ENCODE data around the gene RTTN. TPM values are rescaled to one million over a fixed set of nuclear protein-coding genes. Genes with fewer than 3 reads are reported as not detected.

RTTN gene
- total and polyA plus RNA-seq, 9 of the 15 experiments (the other 6 are each of a cell fraction or from before 2014, with no cell fraction given), result 3.1 to 18.3 (median 10.6) TPM

DNA sequence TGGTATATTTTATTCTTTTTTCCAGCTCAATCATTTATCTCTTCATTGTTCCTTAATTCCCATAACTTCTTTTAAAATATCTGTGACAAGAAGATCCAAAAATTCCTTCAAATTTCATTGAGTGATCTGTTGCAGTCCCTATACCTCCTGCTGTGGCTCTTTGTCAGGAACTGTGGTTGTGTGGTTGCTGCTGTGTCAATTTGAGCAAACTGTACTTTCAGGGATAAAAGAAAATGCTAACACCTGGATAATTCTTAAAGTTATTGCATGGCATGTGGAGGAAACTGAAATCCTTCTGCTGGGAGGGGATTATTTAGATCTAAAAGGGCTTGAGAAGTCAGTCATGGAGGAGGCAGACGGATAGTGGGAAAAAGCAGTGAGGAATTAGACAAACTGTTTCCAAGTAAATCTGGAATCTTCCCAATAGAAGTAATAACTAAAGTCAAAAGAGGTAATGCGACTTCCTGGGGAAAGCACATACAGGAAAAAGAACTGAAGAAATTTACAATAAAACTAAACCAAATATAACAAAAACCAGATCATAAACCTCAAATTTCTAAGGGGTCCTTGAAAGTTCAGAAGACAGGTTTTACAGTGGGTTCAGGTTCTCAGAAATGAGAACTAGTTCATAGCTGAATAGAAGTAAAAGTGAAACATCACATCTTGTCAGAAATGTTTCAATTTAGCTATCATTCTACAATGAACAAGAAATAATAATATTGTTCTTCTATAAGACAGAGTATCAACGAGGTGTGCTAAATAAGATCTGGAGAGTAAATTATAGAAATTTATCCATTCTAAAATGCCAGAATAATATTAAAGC is 224.3 kb downstream of the RTTN start:
- Histone ChIP-seq H3K9me3 (replicated peaks; ENCODE audit: control insufficient read depth, insufficient read depth, low read depth, low read length) (no peaks in the 10 kb centered on the region), H3K4me2 (ENCODE audit: insufficient read depth, low read length) (no peak overlapping the region), H4K20me1 (replicated peaks; ENCODE audit: control insufficient read depth, insufficient read depth, low read length) (no peaks in the 10 kb centered on the region), H3K4me1 (replicated peaks in 1 of 2; ENCODE audit: control insufficient read depth in 2 of 2, insufficient read depth in 2 of 2, low read length in 2 of 2) (peaks cover 0 to 9% of the 10 kb centered on the region in 2 experiments; a peak in 2 of 5 replicates), H3K9me1 (ENCODE audit: control insufficient read depth, insufficient read depth, low read length) (no peaks in the 10 kb centered on the region), H3K9ac (ENCODE audit: insufficient read depth in 1 of 2, low read depth in 2 of 2, low read length in 2 of 2) (no peak overlapping the region), H3K36me3 (ENCODE audit: control insufficient read depth, insufficient read depth, low read length) (no peaks in the 10 kb centered on the region), H3K79me2 (ENCODE audit: control insufficient read depth, insufficient read depth, low read length) (no peaks in the 10 kb centered on the region), H3K27me3 (ENCODE audit: control insufficient read depth in 2 of 2, insufficient read depth in 2 of 2, low read length in 2 of 2) (no peaks in the 10 kb centered on the region), H3K27ac (ENCODE audit: extremely low read depth, low read depth, low read length) (no peak overlapping the region), H3K4me3 (no peak overlapping the region), H2AFZ (ENCODE audit: low read depth, low read length) (no peak overlapping the region)
- TF ChIP-seq ZNF444 (CRISPR knock-in tag; IDR thresholded peaks at IDR 0.05) (no peak), HDAC3 (IDR thresholded peaks at IDR 0.05; ENCODE audit: borderline replicate concordance, partially characterized antibody) (no peak), SAP30 (IDR thresholded peaks at IDR 0.05; ENCODE audit: borderline replicate concordance, insufficient read depth, low read depth, low read length, poor library complexity, severe bottlenecking) (no peak), SREBF1 (IDR thresholded peaks at IDR 0.05; ENCODE audit: borderline replicate concordance, low read depth, low read length) (no peak), MTA3 (IDR thresholded peaks at IDR 0.05; ENCODE audit: borderline replicate concordance) (no peak)
- TF ChIP-seq, protein P1, sequence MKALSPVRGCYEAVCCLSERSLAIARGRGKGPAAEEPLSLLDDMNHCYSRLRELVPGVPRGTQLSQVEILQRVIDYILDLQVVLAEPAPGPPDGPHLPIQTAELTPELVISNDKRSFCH (CRISPR knock-in tag; IDR thresholded peaks at IDR 0.05), result no peak
- TF ChIP-seq, protein P1 (tag; IDR thresholded peaks at IDR 0.05), result no peak
- FAIRE-seq, result no peak
- no peak for ATAC-seq
- intact Hi-C loops (cut with micrococcal nuclease) (no loop called here), in situ Hi-C loops (cut with MboI) (no loop called here)
- POLR2A ChIA-PET, result no interaction called here
- BruUV-seq (replicated peaks), result no TSS peak
- WGBS (ENCODE audit: insufficient coverage, low coverage, missing lambda C conversion rate), result 86% methylated on average over 3 of the region's 3 CpGs
- CTCF ChIA-PET (ENCODE audit: low intra/inter-chr PET ratio), result no interaction called here
- DNase-seq (ENCODE audit: extremely low read depth in 1 of 4, low spot score in 3 of 4), result no peak
